ENCODE results near the gene FRMD4A.

FRMD4A gene

GRCh38 chr10:13706175-13706574, 624.5 kb downstream of the FRMD4A start:
- DNase-seq = no peak

GRCh38 chr10:13705526-13706174, 625.1 kb downstream of the FRMD4A start:
- DNase-seq = no peak

GRCh38 chr10:13704964-13705363, 625.8 kb downstream of the FRMD4A start:
- DNase-seq = no peak

- no peak for DNase-seq
Measured at GRCh38 chr10:13703997-13704536, 626.7 kb downstream of the FRMD4A start.

- no peak for DNase-seq
Measured at GRCh38 chr10:13703101-13703818, 627.5 kb downstream of the FRMD4A start.

GRCh38 chr10:13701157-13701919, 629.4 kb downstream of the FRMD4A start:
- DNase-seq = no peak

- DNase-seq = no peak
Measured at GRCh38 chr10:13700473-13701144, 630.1 kb downstream of the FRMD4A start.

- no peak for DNase-seq
Measured at GRCh38 chr10:13699216-13699615, 631.5 kb downstream of the FRMD4A start.

GRCh38 chr10:13698217-13698616, 632.5 kb downstream of the FRMD4A start:
- no peak for DNase-seq

GRCh38 chr10:13696071-13696470, 634.7 kb downstream of the FRMD4A start:
- no peak for DNase-seq

- DNase-seq = no peak
Measured at GRCh38 chr10:13695588-13695987, 635.1 kb downstream of the FRMD4A start.

GRCh38 chr10:13693783-13694700, 636.7 kb downstream of the FRMD4A start:
- no peak for DNase-seq

GRCh38 chr10:13690281-13690825, 640.4 kb downstream of the FRMD4A start:
- no peak for DNase-seq

- DNase-seq = no peak
Measured at GRCh38 chr10:13686331-13686752, 644.4 kb downstream of the FRMD4A start.

GRCh38 chr10:13685885-13686284, 644.8 kb downstream of the FRMD4A start:
- no peak for DNase-seq

- DNase-seq = no peak
Measured at GRCh38 chr10:13684806-13685482, 645.8 kb downstream of the FRMD4A start.

GRCh38 chr10:13684252-13684791, 646.4 kb downstream of the FRMD4A start:
- no peak for DNase-seq

GRCh38 chr10:13683017-13683416, 647.7 kb downstream of the FRMD4A start:
- DNase-seq = no peak

GRCh38 chr10:13681960-13682359, 648.8 kb downstream of the FRMD4A start:
- no peak for DNase-seq

GRCh38 chr10:13681528-13681927, 649.2 kb downstream of the FRMD4A start:
- no peak for DNase-seq

GRCh38 chr10:13681095-13681494, 649.6 kb downstream of the FRMD4A start:
- no peak for DNase-seq
